GM23338 (cell line): ENCODE measurements around the gene PSMD2. TPM values are rescaled to one million over a fixed set of nuclear protein-coding genes. Genes with fewer than 3 reads are reported as not detected.

Source experiments
- ATAC-seq: fragments of 200-7000 bp; cut with Tn5 transposase; 3 replicates; pipeline ENCODE4 v1.9.1; 2020
- DNase-seq: peaks from one replicate; pipeline ENCODE4 v3.0.0-alpha.2; 2015; ENCODE audit warnings: low spot score
- H2AFZ ChIP-seq: fragments of 200-600 bp; sonication (generic); 2 replicates; pipeline ENCODE4 v1.8.0; 2016; ENCODE audit warnings: antibody characterized with exemption, mild to moderate bottlenecking, moderate library complexity
- H3F3A ChIP-seq: fragments of 200-600 bp; sonication (generic); replicated peaks from 2 replicates; pipeline ENCODE4 v1.8.0; 2017; ENCODE audit warnings: antibody characterized with exemption, mixed run types, low read depth
- H3K27ac ChIP-seq: fragments of 200-600 bp; sonication (generic); 2 replicates; pipeline ENCODE4 v1.6.1; 2016; ENCODE audit warnings: low read depth
- H3K27me3 ChIP-seq: fragments of 200-600 bp; sonication (generic); 2 replicates; pipeline ENCODE4 v1.8.0; 2016; ENCODE audit warnings: mild to moderate bottlenecking, mixed run types, moderate library complexity; ENCODE audit not compliant: insufficient read depth
- H3K36me3 ChIP-seq: fragments of 200-600 bp; sonication (generic); 2 replicates; pipeline ENCODE4 v1.8.0; 2016; ENCODE audit warnings: mild to moderate bottlenecking; ENCODE audit not compliant: insufficient read depth
- H3K4me1 ChIP-seq: fragments of 200-600 bp; sonication (generic); 2 replicates; pipeline ENCODE4 v1.8.0; 2016; ENCODE audit warnings: mild to moderate bottlenecking, moderate library complexity; ENCODE audit not compliant: insufficient read depth
- H3K4me2 ChIP-seq: fragments of 200-600 bp; sonication (generic); 2 replicates; pipeline ENCODE4 v1.7.1; 2017; ENCODE audit warnings: mixed run types
- H3K4me3 ChIP-seq: fragments of 200-600 bp; sonication (generic); 2 replicates; pipeline ENCODE4 v1.6.1; 2016; ENCODE audit warnings: mixed run types
- H3K79me2 ChIP-seq: fragments of 200-600 bp; sonication (generic); replicated peaks from 2 replicates; pipeline ENCODE4 v1.8.0; 2017; ENCODE audit warnings: mild to moderate bottlenecking; ENCODE audit not compliant: insufficient read depth
- H3K9me2 ChIP-seq: fragments of 200-600 bp; sonication (generic); 2 replicates; pipeline ENCODE4 v1.8.0; 2017; ENCODE audit not compliant: insufficient read depth
- H4K20me1 ChIP-seq: fragments of 200-600 bp; sonication (generic); replicated peaks from 2 replicates; pipeline ENCODE4 v1.8.0; 2017; ENCODE audit warnings: mild to moderate bottlenecking; ENCODE audit not compliant: insufficient read depth
- H3K27ac Mint-ChIP-seq: 2 replicates; pipeline ENCODE4 v1.8.0; 2020; ENCODE audit warnings: inconsistent platforms, mild to moderate bottlenecking, moderate library complexity, mixed read lengths
- H3K27me3 Mint-ChIP-seq: 3 replicates; pipeline ENCODE4 v1.8.0; 2022; ENCODE audit warnings: low read depth, mild to moderate bottlenecking, moderate library complexity, mixed read lengths, inconsistent platforms; ENCODE audit not compliant: insufficient read depth, poor library complexity
- H3K36me3 Mint-ChIP-seq: 3 replicates; pipeline ENCODE4 v1.8.0; 2021; ENCODE audit warnings: low read depth, mild to moderate bottlenecking, inconsistent platforms, moderate library complexity, mixed read lengths
- H3K4me1 Mint-ChIP-seq: 3 replicates; pipeline ENCODE4 v1.8.0; 2020; ENCODE audit warnings: mild to moderate bottlenecking, inconsistent platforms, mixed read lengths
- H3K4me3 Mint-ChIP-seq: 3 replicates; pipeline ENCODE4 v1.8.0; 2021; ENCODE audit warnings: moderate library complexity, mild to moderate bottlenecking, inconsistent platforms, mixed read lengths
- H3K9me3 Mint-ChIP-seq: 3 replicates; pipeline ENCODE4 v1.8.0; 2020; ENCODE audit warnings: moderate library complexity, mild to moderate bottlenecking, inconsistent platforms, mixed read lengths
- CREB1 ChIP-seq: fragments of 250-450 bp; sonication (Bioruptor Pico); IDR thresholded peaks from 2 replicates; pipeline ENCODE4 v1.5.0; 2020; ENCODE audit warnings: low read depth, mild to moderate bottlenecking, moderate library complexity
- EZH2 ChIP-seq: fragments of 200-600 bp; sonication (generic); IDR thresholded peaks from one replicate; pipeline ENCODE4 v1.8.0; 2017; ENCODE audit warnings: antibody characterized with exemption, mild to moderate bottlenecking, low read depth; ENCODE audit not compliant: unreplicated experiment
- EZH2phosphoT487 ChIP-seq: fragments of 200-600 bp; sonication (generic); IDR thresholded peaks from one replicate; pipeline ENCODE4 v1.8.1; 2018; ENCODE audit warnings: antibody characterized with exemption; ENCODE audit not compliant: unreplicated experiment
- JUNB ChIP-seq: IDR thresholded peaks from one replicate; pipeline ENCODE4 v1.6.1; 2016; ENCODE audit warnings: antibody characterized with exemption; ENCODE audit not compliant: unreplicated experiment
- NANOG ChIP-seq: IDR thresholded peaks from 2 replicates; pipeline ENCODE4 v1.6.1; 2016; ENCODE audit warnings: antibody characterized with exemption, borderline replicate concordance
- POLR2AphosphoS5 ChIP-seq: IDR thresholded peaks from 2 replicates; pipeline ENCODE4 v1.6.1; 2016; ENCODE audit warnings: antibody characterized with exemption, low read depth
- STAT1 ChIP-seq: IDR thresholded peaks from one replicate; pipeline ENCODE4 v1.6.1; 2016; ENCODE audit warnings: antibody characterized with exemption; ENCODE audit not compliant: unreplicated experiment
- ZNF114 ChIP-seq: fragments of 250-450 bp; sonication (Bioruptor Pico); IDR thresholded peaks from 2 replicates; pipeline ENCODE4 v1.5.0; 2020; ENCODE audit warnings: mild to moderate bottlenecking, moderate library complexity
- ZNF331 ChIP-seq: fragments of 250-450 bp; sonication (Bioruptor Pico); IDR thresholded peaks from 2 replicates; pipeline ENCODE4 v1.5.0; 2020; ENCODE audit warnings: low read depth, mild to moderate bottlenecking, moderate library complexity
- ZNF462 ChIP-seq: fragments of 250-450 bp; sonication (Bioruptor Pico); IDR thresholded peaks from 2 replicates; pipeline ENCODE4 v1.5.0; 2020; ENCODE audit warnings: mild to moderate bottlenecking, moderate library complexity
- polyA plus RNA-seq: library from polyadenylated mRNA; unstranded; fragments of >200 nt; fragmentation: Nextera tagmentation; extraction: Ambion mirVana; gene quantifications from 2 replicates; pipeline ENCODE4 v1.2.1, GENCODE V29; 2016
- total RNA-seq: library from RNA; depleted of rRNA; stranded (reverse); fragments of >200 nt; shearing (Covaris generic); gene quantifications from 2 replicates; pipeline ENCODE4 v1.2.3, GENCODE V29; 2014
- TF ChIP-seq, protein P1 (sequence below): IDR thresholded peaks from one replicate; pipeline ENCODE4 v1.6.1; 2018; ENCODE audit warnings: antibody characterized with exemption; ENCODE audit not compliant: unreplicated experiment

PSMD2 gene
- total and polyA plus RNA-seq, 2 experiments from 2014 or later: 117 to 507 TPM

GRCh38 chr3:184258926-184259325 is 40.1 kb upstream of the PSMD2 start:
- Mint-ChIP-seq H3K27me3 (peaks cover 55% of the 10 kb centered on the region), H3K9me3 (no peaks in the 10 kb centered on the region; the same call in 1 of the 3 replicates), H3K36me3 (peaks cover 8% of the 10 kb centered on the region; the same call in 1 of the 3 replicates), H3K27ac (no peak overlapping the region), H3K4me1 (peaks cover 14% of the 10 kb centered on the region), H3K4me3 (peak overlapping the region; percentile 65; the same call in 2 of the 3 replicates)
- no peak overlapping the region for H3K27ac ChIP-seq
- H3K4me3 ChIP-seq: no peak overlapping the region
- H4K20me1 ChIP-seq: peaks cover 24% of the 10 kb centered on the region
- H3K27me3 ChIP-seq: peaks cover 61% of the 10 kb centered on the region
- ATAC-seq (no peak), DNase-seq (no peak)
- H3K79me2 ChIP-seq: no peaks in the 10 kb centered on the region
- no peak overlapping the region; the same call in 1 of the 2 replicates for H3K4me2 ChIP-seq
- H3F3A ChIP-seq: peaks cover 15% of the 10 kb centered on the region
- H3K9me2 ChIP-seq: no peaks in the 10 kb centered on the region
- TF ChIP-seq, protein P1, sequence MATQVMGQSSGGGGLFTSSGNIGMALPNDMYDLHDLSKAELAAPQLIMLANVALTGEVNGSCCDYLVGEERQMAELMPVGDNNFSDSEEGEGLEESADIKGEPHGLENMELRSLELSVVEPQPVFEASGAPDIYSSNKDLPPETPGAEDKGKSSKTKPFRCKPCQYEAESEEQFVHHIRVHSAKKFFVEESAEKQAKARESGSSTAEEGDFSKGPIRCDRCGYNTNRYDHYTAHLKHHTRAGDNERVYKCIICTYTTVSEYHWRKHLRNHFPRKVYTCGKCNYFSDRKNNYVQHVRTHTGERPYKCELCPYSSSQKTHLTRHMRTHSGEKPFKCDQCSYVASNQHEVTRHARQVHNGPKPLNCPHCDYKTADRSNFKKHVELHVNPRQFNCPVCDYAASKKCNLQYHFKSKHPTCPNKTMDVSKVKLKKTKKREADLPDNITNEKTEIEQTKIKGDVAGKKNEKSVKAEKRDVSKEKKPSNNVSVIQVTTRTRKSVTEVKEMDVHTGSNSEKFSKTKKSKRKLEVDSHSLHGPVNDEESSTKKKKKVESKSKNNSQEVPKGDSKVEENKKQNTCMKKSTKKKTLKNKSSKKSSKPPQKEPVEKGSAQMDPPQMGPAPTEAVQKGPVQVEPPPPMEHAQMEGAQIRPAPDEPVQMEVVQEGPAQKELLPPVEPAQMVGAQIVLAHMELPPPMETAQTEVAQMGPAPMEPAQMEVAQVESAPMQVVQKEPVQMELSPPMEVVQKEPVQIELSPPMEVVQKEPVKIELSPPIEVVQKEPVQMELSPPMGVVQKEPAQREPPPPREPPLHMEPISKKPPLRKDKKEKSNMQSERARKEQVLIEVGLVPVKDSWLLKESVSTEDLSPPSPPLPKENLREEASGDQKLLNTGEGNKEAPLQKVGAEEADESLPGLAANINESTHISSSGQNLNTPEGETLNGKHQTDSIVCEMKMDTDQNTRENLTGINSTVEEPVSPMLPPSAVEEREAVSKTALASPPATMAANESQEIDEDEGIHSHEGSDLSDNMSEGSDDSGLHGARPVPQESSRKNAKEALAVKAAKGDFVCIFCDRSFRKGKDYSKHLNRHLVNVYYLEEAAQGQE: no peak
- TF ChIP-seq NANOG (no peak), EZH2phosphoT487 (no peak), EZH2 (no peak), ZNF331 (CRISPR knock-in tag) (no peak)
- H2AFZ ChIP-seq: no peak overlapping the region
- H3K36me3 ChIP-seq: no peaks in the 10 kb centered on the region
- H3K4me1 ChIP-seq: peaks cover 3% of the 10 kb centered on the region; the same call in 1 of the 2 replicates

DNA sequence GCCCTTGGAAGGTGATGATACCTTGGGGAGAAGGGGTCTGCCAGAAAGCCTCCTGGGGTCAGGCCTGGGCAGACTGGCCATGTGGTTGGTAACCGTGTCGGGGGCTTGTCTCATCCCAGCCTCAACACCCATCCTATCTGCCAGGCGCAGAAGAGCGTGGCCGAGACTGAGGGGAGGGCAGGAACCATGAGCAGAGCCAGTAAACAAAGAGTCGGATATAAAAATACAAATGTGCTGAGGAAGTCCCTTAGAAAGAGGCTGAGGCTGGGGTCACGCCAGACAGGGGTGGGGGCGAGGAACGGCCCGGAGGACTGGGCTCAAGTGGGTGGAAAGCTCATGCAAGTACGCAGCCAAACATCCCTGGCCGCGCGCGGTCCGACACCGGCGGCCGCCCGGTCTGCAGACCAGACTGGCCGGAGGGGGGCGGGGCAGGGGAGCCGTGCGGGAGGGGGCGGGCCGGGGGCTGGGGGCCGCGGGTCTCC is 39.6 kb upstream of the PSMD2 start:
- Mint-ChIP-seq H3K36me3 (peaks cover 8% of the 10 kb centered on the region; the same call in 1 of the 3 replicates), H3K4me1 (peaks cover 14% of the 10 kb centered on the region), H3K9me3 (no peaks in the 10 kb centered on the region; the same call in 1 of the 3 replicates), H3K27ac (no peak overlapping the region), H3K4me3 (peak overlapping the region; percentile 65), H3K27me3 (peaks cover 55% of the 10 kb centered on the region)
- Histone ChIP-seq H3K4me1 (peaks cover 3% of the 10 kb centered on the region; the same call in 1 of the 2 replicates), H3K27ac (no peak overlapping the region), H4K20me1 (peaks cover 24% of the 10 kb centered on the region), H3K9me2 (no peaks in the 10 kb centered on the region), H3F3A (peaks cover 15% of the 10 kb centered on the region), H2AFZ (no peak overlapping the region), H3K79me2 (no peaks in the 10 kb centered on the region), H3K4me3 (peak overlapping the region; percentile 41; the same call in 1 of the 2 replicates), H3K27me3 (peaks cover 66% of the 10 kb centered on the region), H3K36me3 (no peaks in the 10 kb centered on the region), H3K4me2 (peak overlapping the region; percentile 69; the same call in 1 of the 2 replicates)
- DNase-seq (no peak), ATAC-seq (no peak)
- TF ChIP-seq ZNF114: no peak
- TF ChIP-seq POLR2AphosphoS5: no peak; the same call in 1 of the 2 replicates
- no peak for TF ChIP-seq STAT1
- no peak for TF ChIP-seq ZNF331 (CRISPR knock-in tag)
- no peak for TF ChIP-seq JUNB
- TF ChIP-seq ZNF462 (CRISPR knock-in tag): no peak
- TF ChIP-seq CREB1 (CRISPR knock-in tag): no peak
- no peak for TF ChIP-seq NANOG
